CD4-positive, alpha-beta T cell (primary cell): ENCODE results near the gene CGB3. TPM values are rescaled to one million over a fixed set of nuclear protein-coding genes. Genes with fewer than 3 reads are reported as not detected.
"Not testable (repeated sequence)": the region's sequence is repeated elsewhere in the genome, so short reads cannot be mapped to it uniquely, and the experiment has no call there.

Experiments
- ATAC-seq: fragments of 200-7000 bp; cut with Tn5 transposase; one replicate; pipeline ENCODE4 v1.10.0; 2022; ENCODE audit warnings: mild to moderate bottlenecking; ENCODE audit not compliant: poor library complexity
- CTCF ChIA-PET: fragments of 350-600 bp; sonication (Branson Sonifier 250); formaldehyde crosslinking; loops from one replicate; lab custom pipeline; 2021; ENCODE audit warnings: antibody characterized with exemption, inconsistent platforms; lab: Charles Lee
- POLR2A ChIA-PET: fragments of 350-600 bp; sonication (Branson Sonifier 250); formaldehyde crosslinking; loops from one replicate; lab custom pipeline; 2021; ENCODE audit warnings: antibody characterized with exemption, inconsistent platforms; lab: Charles Lee
- DNase-seq, 14 experiments: peaks; one replicate each; pipeline ENCODE4 v3.0.0-alpha.2; 2013 to 2020; ENCODE audit warnings: mixed read lengths in 2 of 14
- H3K27ac ChIP-seq, 2 donors: one replicate each; pipeline versions ENCODE4 v1.5.1 to v1.7.0; 2013; ENCODE audit warnings: low read length in 2 of 2, low read depth in 1 of 2, mild to moderate bottlenecking in 1 of 2
- H3K27me3 ChIP-seq, 2 experiments: 1 replicate in 1 of 2; 2 replicates in 1 of 2; pipeline versions ENCODE4 v1.6.1 to v1.7.0; 2013; ENCODE audit warnings: low read length in 2 of 2, control low read depth in 1 of 2, mild to moderate bottlenecking in 1 of 2, moderate library complexity in 1 of 2; ENCODE audit not compliant: insufficient read depth in 2 of 2, control insufficient read depth in 1 of 2
- H3K36me3 ChIP-seq: one replicate; pipeline ENCODE4 v1.6.1; 2013; ENCODE audit warnings: low read length, control low read depth; ENCODE audit not compliant: insufficient read depth
- H3K4me1 ChIP-seq: one replicate; pipeline ENCODE4 v1.6.1; 2013; ENCODE audit warnings: low read length, control low read depth; ENCODE audit not compliant: insufficient read depth
- H3K4me3 ChIP-seq: one replicate; pipeline ENCODE4 v1.5.1; 2013; ENCODE audit warnings: mild to moderate bottlenecking, low read length, moderate library complexity
- H3K9me3 ChIP-seq, 2 experiments: 1 replicate in 1 of 2; 2 replicates in 1 of 2; pipeline versions ENCODE4 v1.6.1 to v1.7.0; 2013; ENCODE audit warnings: low read length in 2 of 2, mild to moderate bottlenecking in 2 of 2, control low read depth in 1 of 2, moderate library complexity in 1 of 2; ENCODE audit not compliant: control insufficient read depth in 1 of 2, insufficient read depth in 1 of 2
- H3K27ac Mint-ChIP-seq: one replicate; pipeline ENCODE4 v1.8.0; 2020; ENCODE audit warnings: mixed read lengths
- H3K27me3 Mint-ChIP-seq: one replicate; pipeline ENCODE4 v1.8.0; 2021; ENCODE audit warnings: mixed read lengths
- H3K36me3 Mint-ChIP-seq: one replicate; pipeline ENCODE4 v1.8.0; 2021; ENCODE audit warnings: low read depth, mixed read lengths
- H3K4me1 Mint-ChIP-seq: one replicate; pipeline ENCODE4 v1.8.0; 2021; ENCODE audit warnings: low read depth, mixed read lengths
- H3K4me3 Mint-ChIP-seq: one replicate; pipeline ENCODE4 v1.8.0; 2020; ENCODE audit warnings: mild to moderate bottlenecking, mixed read lengths
- H3K9me3 Mint-ChIP-seq: one replicate; pipeline ENCODE4 v1.8.0; 2020; ENCODE audit warnings: mixed read lengths
- intact Hi-C, 2 experiments: fragments of 100-400 bp; cut with DNase I in 1 of 2; cut with micrococcal nuclease in 1 of 2; formaldehyde crosslinking; loops; one replicate each; pipeline versions ENCODE4 v1.15.1 to v1.9.0; 2023 to 2025; cut with DNase I, micrococcal nuclease
- total RNA-seq, 174 experiments: library from RNA in 2 of 174; stranded (reverse) in 2 of 174; gene quantifications; one replicate each; pipeline ENCODE4 v1.2.3 and lab custom pipeline; 2021 to 2026
- TF ChIP-seq, protein P1 (sequence below): fragments of 200-600 bp; IDR thresholded peaks from one replicate; pipeline ENCODE4 v1.8.0; 2022; ENCODE audit warnings: antibody characterized with exemption, mild to moderate bottlenecking

The CGB3 gene
- total RNA-seq, 2 experiments from 2014 or later = not detected

DNA sequence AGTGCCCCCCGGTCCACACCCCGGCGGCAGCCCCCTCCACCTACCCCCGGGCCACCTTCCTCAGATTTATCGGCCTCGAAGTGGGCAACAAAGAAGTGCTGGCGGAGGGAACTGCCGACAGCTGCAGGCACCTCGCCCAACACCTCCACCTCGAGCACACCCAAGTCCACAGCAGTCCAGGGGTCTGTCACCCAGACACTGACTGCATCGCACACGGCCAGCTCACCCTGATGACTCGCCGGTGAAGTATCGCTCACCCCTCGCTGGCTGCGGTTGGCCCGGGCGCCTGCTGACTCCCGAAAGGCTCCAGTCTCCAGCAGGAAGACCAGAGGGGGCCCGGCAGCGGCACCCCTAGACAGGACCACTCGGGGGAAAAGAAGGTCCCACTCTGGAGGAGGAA lies 1.5 kb upstream of the CGB3 start:
- H3K27ac ChIP-seq, H3K9me3 ChIP-seq, H3K4me1 Mint-ChIP-seq, CTCF ChIA-PET, H3K9me3 Mint-ChIP-seq, intact Hi-C loops, ATAC-seq, H3K4me3 Mint-ChIP-seq, H3K36me3 Mint-ChIP-seq, H3K4me3 ChIP-seq, H3K36me3 ChIP-seq, DNase-seq, H3K27ac Mint-ChIP-seq, H3K27me3 Mint-ChIP-seq, POLR2A ChIA-PET, H3K27me3 ChIP-seq: not testable (repeated sequence)
- peaks cover 10% of the 10 kb centered on the region for H3K4me1 ChIP-seq

DNA sequence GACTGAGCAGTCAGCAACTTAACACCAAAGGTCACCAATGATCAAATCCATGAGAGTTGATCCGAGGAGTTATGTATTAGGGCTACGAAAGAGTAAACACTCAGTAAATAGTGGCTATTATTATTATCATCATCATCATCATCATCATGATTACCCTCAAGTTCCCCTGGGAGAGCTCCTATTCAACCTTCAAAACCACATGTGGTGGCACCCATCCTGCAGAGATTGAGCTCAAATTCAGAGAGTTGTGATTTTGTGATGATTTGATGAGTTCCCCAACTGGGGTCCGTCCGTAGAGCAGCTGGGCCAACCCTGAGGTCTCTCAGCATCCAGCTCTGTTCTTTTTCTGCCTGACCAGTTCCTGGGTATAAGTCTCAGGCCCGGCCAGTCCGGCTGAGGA lies 955 bp upstream of the CGB3 start:
- H3K4me3 ChIP-seq, H3K4me3 Mint-ChIP-seq, DNase-seq, H3K9me3 Mint-ChIP-seq, POLR2A ChIA-PET, H3K36me3 Mint-ChIP-seq, intact Hi-C loops, H3K27me3 ChIP-seq, CTCF ChIA-PET, H3K9me3 ChIP-seq, H3K27ac ChIP-seq, H3K27me3 Mint-ChIP-seq, H3K27ac Mint-ChIP-seq, H3K36me3 ChIP-seq, ATAC-seq: not testable (repeated sequence)
- H3K4me1 ChIP-seq = peaks cover 12% of the 10 kb centered on the region
- H3K4me1 Mint-ChIP-seq = peaks cover 11% of the 10 kb centered on the region

DNA sequence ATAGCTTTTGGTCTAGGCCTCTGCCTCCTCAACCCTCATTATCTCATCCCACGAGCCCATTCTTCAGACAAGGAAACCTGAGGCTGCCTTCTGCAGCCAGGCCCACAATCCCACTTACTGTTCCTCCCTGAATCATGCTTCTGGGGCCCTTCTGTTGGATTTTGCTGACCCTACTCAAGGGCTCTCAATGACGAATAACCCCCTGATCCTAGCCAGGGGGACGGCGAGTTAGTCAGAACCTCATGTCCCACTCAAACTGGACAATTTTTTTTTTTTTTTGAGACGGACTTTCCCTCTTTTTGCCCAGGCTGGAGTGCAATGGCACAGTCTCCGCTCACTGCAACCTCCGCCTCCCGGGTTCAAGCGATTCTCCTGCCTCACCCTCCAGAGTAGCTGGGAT lies 2.0 kb downstream of the CGB3 start:
- no peaks in the 10 kb centered on the region for H3K36me3 ChIP-seq
- ChIA-PET POLR2A (interaction anchor here (1.0 kb wide), 1 partner anchor 29 kb away, joined by 3 read pairs; the partner anchor contains the start of genes GYS1 and RUVBL2), CTCF (no interaction called here)
- Mint-ChIP-seq H3K27ac (no peak overlapping the region), H3K4me3 (no peak overlapping the region), H3K4me1 (peaks cover 25% of the 10 kb centered on the region), H3K36me3 (peaks cover 5% of the 10 kb centered on the region), H3K27me3 (peaks cover 5% of the 10 kb centered on the region), H3K9me3 (no peaks in the 10 kb centered on the region)
- peaks cover 40% of the 10 kb centered on the region for H3K4me1 ChIP-seq
- H3K27ac ChIP-seq = no peak overlapping the region
- ATAC-seq (no peak), DNase-seq (no peak)
- no peak overlapping the region for H3K4me3 ChIP-seq
- H3K9me3 ChIP-seq = no peaks in the 10 kb centered on the region
- H3K27me3 ChIP-seq = peaks cover 0 to 4% of the 10 kb centered on the region in 2 experiments
- TF ChIP-seq, protein P1, sequence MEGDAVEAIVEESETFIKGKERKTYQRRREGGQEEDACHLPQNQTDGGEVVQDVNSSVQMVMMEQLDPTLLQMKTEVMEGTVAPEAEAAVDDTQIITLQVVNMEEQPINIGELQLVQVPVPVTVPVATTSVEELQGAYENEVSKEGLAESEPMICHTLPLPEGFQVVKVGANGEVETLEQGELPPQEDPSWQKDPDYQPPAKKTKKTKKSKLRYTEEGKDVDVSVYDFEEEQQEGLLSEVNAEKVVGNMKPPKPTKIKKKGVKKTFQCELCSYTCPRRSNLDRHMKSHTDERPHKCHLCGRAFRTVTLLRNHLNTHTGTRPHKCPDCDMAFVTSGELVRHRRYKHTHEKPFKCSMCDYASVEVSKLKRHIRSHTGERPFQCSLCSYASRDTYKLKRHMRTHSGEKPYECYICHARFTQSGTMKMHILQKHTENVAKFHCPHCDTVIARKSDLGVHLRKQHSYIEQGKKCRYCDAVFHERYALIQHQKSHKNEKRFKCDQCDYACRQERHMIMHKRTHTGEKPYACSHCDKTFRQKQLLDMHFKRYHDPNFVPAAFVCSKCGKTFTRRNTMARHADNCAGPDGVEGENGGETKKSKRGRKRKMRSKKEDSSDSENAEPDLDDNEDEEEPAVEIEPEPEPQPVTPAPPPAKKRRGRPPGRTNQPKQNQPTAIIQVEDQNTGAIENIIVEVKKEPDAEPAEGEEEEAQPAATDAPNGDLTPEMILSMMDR = no peak
- intact Hi-C loops = no loop called here

DNA sequence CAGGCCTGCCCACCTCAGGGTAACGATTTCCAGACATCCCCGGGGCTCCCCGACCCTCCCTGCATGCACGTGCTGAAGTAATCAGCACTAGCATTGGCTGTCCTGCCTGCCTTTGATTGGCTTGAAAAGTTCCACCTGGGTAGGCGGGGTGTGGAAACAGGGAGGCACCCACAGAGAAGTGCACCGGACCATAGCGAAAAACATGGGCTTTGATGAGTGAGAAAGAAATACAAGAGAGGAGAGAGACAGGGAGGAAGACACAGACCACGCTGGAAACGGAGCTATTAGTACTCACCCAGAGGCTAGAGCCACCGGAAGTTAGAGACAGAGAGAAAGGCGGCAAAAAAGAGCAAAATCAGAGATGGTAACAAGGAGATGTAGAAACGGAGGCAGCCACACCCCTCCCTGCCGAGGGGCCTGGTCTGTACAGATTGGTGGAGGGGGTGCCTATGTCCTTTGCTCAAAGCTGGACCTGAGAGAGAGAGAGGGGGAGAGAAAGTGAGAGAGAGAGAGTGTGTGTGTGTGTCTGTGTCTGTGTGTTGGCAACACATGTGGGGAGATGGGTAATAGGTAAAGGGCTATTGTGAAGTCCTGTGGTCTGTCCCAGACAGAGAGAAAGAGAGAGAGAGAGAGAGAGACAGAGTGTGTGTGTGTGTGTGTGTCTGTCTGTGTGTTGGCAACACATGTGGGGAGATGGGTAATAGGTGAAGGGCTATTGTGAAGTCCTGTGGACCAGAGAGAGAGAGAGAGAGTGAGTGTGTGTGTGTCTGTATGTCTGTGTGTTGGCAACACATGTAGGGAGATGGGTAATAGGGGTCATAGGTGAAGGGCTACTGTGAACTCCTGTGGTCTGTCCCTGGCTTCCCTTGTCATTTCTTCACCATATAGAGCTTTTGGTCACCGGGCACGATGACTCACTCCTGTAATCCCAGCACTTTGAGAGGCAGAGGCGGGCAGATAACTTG lies 2.9 kb downstream of the CGB3 start:
- Mint-ChIP-seq H3K9me3 (no peaks in the 10 kb centered on the region), H3K4me3 (peak overlapping the region; percentile 2), H3K36me3 (peaks cover 5% of the 10 kb centered on the region), H3K4me1 (peaks cover 25% of the 10 kb centered on the region), H3K27ac (no peak overlapping the region), H3K27me3 (peaks cover 5% of the 10 kb centered on the region)
- no peak overlapping the region for H3K27ac ChIP-seq
- no peak for ATAC-seq
- intact Hi-C loops = no loop called here
- ChIA-PET CTCF (no interaction called here), POLR2A (interaction anchor here (1.0 kb wide), 1 partner anchor 28 kb away, joined by 3 read pairs; the partner anchor contains the start of genes GYS1 and RUVBL2)
- H3K4me1 ChIP-seq = peaks cover 40% of the 10 kb centered on the region
- H3K27me3 ChIP-seq = peaks cover 0 to 4% of the 10 kb centered on the region in 2 experiments
- H3K36me3 ChIP-seq = no peaks in the 10 kb centered on the region
- no peak overlapping the region for H3K4me3 ChIP-seq
- no peak for DNase-seq
- H3K9me3 ChIP-seq = no peaks in the 10 kb centered on the region
- TF ChIP-seq, protein P1 = no peak
